GM23248 (cell line): Measurements from ENCODE around the gene FOXP2.

Source experiments
- EZH2 ChIP-seq: fragments of 200-600 bp; sonication (generic); IDR thresholded peaks from 2 replicates; pipeline ENCODE4 v1.6.1; 2018; ENCODE audit warnings: antibody characterized with exemption, mild to moderate bottlenecking; ENCODE audit not compliant: insufficient read depth, poor library complexity, severe bottlenecking
- EZH2phosphoT487 ChIP-seq: fragments of 200-600 bp; sonication (generic); IDR thresholded peaks from 2 replicates; pipeline ENCODE4 v1.6.1; 2018; ENCODE audit warnings: antibody characterized with exemption, moderate library complexity, mild to moderate bottlenecking, low read depth; ENCODE audit not compliant: insufficient read depth

GRCh38 chr7:114372619-114373018, 42.0 kb upstream of the FOXP2 start:
- TF ChIP-seq EZH2phosphoT487 (no peak), EZH2 (no peak)
